Measurements from ENCODE around the gene OSBPL3.

DNA sequence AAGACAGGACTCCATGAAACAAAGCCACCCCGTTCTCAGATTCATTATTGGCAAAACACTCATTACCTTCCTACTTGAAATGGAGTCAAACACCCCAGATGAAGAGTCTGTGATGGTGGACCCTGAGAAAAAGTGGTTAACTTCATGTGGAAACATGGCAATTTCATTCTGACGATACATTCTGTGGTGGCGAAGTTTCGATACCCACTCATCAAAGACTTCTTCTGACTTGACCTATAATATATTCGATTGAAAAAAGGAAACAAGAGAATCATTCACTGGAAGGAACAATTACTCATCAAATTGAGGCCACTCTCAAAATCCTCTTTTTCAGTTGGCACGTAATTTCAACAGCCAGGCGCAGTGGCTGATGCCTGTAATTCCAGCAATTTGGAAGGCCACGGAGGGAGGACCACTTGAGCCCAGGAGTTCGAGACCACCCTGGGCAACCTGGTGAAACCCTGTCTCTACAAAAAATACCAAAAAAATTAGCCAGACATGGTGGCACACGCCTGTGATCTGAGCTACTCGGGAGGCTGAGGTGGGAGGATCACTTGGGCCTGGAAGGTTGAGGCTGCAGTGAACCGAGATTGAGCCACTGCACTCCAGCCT lies 113.9 kb downstream of the OSBPL3 start:
- TF ChIP-seq, protein P1, sequence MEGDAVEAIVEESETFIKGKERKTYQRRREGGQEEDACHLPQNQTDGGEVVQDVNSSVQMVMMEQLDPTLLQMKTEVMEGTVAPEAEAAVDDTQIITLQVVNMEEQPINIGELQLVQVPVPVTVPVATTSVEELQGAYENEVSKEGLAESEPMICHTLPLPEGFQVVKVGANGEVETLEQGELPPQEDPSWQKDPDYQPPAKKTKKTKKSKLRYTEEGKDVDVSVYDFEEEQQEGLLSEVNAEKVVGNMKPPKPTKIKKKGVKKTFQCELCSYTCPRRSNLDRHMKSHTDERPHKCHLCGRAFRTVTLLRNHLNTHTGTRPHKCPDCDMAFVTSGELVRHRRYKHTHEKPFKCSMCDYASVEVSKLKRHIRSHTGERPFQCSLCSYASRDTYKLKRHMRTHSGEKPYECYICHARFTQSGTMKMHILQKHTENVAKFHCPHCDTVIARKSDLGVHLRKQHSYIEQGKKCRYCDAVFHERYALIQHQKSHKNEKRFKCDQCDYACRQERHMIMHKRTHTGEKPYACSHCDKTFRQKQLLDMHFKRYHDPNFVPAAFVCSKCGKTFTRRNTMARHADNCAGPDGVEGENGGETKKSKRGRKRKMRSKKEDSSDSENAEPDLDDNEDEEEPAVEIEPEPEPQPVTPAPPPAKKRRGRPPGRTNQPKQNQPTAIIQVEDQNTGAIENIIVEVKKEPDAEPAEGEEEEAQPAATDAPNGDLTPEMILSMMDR (IDR thresholded peaks at IDR 0.05) = no peak
- TF ChIP-seq POLR2A (IDR thresholded peaks at IDR 0.05) = no peak

Measured in esophagus squamous epithelium (tissue), 4 donors.